K562 (cell line): ENCODE measurements around the gene KAZN. TPM values are rescaled to one million over a fixed set of nuclear protein-coding genes. Genes with fewer than 3 reads are reported as not detected.

Experiments used
- HSF4 ChIP-seq: fragments of 250-450 bp; sonication (Bioruptor Pico); IDR thresholded peaks from 2 replicates; pipeline ENCODE4 v2.1.2; 2022; ENCODE audit warnings: mild to moderate bottlenecking, moderate library complexity, borderline replicate concordance
- NCOA6 ChIP-seq: fragments of 450-650 bp; IDR thresholded peaks from 2 replicates; pipeline ENCODE4 v1.6.1; 2017; ENCODE audit warnings: mild to moderate bottlenecking
- polyA plus RNA-seq, 8 experiments: library from polyadenylated mRNA; depleted of rRNA in 4 of 8; stranded (reverse) in 5 of 8; unstranded in 3 of 8; fragments of >200 nt; fragmentation: Nextera tagmentation in 2 of 8; fragmentation: Illumina TruSeq in 1 of 8; extraction: Ambion mirVana in 2 of 8; extraction: Trizol in 1 of 8; gene quantifications; 2 replicates each; pipeline versions ENCODE4 v1.2.1 to v1.2.3, GENCODE V29; 2011 to 2014; ENCODE audit warnings: inconsistent platforms in 1 of 8, missing spikeins in 1 of 8
- total RNA-seq, 7 experiments: library from RNA; depleted of rRNA in 6 of 7; stranded (reverse); fragments of >200 nt in 6 of 7; fragmentation: Illumina TruSeq in 2 of 7; extraction: Trizol in 2 of 7; gene quantifications; 2 replicates each; pipeline versions ENCODE4 v1.2.1 to v1.2.3, GENCODE V29; 2011 to 2021; ENCODE audit warnings: low replicate concordance in 1 of 7
- TF ChIP-seq, protein P1 (sequence below): fragments of 250-450 bp; sonication (Bioruptor Pico); IDR thresholded peaks from 2 replicates; pipeline ENCODE4 v1.8.0; 2021; ENCODE audit warnings: borderline replicate concordance, mild to moderate bottlenecking, moderate library complexity; ENCODE audit not compliant: poor library complexity, severe bottlenecking
- TF ChIP-seq, protein P2 (sequence below): fragments of 450-650 bp; formaldehyde crosslinking; IDR thresholded peaks from 2 replicates; pipeline ENCODE4 v1.4.0; 2022; ENCODE audit warnings: missing genetic modification characterization
- TF ChIP-seq, protein P3 (sequence below): fragments of 450-650 bp; IDR thresholded peaks from 2 replicates; pipeline ENCODE4 v1.6.1; 2016; ENCODE audit warnings: mild to moderate bottlenecking, moderate library complexity
- TF ChIP-seq, protein P4 (sequence below): IDR thresholded peaks from 2 replicates; pipeline ENCODE4 v1.6.1; 2011; ENCODE audit warnings: borderline replicate concordance, low read depth, mild to moderate bottlenecking, moderate library complexity, low read length; ENCODE audit not compliant: insufficient read depth, poor library complexity, severe bottlenecking

The KAZN gene
- total and polyA plus RNA-seq, 9 of the 15 experiments (the other 6 are each of a cell fraction or from before 2014, with no cell fraction given): 2.1 to 21.6 (median 5.4) TPM

DNA sequence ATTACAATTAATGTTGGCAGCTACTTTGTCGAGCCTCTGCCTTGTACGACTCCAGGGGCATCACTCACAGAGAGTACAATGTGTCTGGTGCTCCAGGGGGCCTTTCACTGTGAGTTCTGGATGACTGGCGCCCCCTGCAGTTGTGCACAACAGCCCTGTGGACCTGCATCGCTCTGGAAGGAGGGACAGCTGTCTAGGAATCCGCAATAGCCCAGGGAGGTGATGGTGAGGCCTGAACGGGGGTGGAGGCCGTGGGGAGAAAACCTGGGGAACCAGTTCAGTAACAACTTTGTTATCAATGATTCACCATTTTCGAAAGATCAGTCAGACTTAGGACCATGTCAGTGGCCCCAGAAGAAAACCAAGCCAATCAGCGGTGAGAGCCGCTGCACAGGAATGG lies 189.1 kb downstream of the KAZN start (continued):
- TF ChIP-seq, protein P1, sequence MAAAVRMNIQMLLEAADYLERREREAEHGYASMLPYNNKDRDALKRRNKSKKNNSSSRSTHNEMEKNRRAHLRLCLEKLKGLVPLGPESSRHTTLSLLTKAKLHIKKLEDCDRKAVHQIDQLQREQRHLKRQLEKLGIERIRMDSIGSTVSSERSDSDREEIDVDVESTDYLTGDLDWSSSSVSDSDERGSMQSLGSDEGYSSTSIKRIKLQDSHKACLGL: no peak
- TF ChIP-seq, protein P2, sequence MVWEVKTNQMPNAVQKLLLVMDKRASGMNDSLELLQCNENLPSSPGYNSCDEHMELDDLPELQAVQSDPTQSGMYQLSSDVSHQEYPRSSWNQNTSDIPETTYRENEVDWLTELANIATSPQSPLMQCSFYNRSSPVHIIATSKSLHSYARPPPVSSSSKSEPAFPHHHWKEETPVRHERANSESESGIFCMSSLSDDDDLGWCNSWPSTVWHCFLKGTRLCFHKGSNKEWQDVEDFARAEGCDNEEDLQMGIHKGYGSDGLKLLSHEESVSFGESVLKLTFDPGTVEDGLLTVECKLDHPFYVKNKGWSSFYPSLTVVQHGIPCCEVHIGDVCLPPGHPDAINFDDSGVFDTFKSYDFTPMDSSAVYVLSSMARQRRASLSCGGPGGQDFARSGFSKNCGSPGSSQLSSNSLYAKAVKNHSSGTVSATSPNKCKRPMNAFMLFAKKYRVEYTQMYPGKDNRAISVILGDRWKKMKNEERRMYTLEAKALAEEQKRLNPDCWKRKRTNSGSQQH (CRISPR knock-in tag): no peak
- TF ChIP-seq, protein P3, sequence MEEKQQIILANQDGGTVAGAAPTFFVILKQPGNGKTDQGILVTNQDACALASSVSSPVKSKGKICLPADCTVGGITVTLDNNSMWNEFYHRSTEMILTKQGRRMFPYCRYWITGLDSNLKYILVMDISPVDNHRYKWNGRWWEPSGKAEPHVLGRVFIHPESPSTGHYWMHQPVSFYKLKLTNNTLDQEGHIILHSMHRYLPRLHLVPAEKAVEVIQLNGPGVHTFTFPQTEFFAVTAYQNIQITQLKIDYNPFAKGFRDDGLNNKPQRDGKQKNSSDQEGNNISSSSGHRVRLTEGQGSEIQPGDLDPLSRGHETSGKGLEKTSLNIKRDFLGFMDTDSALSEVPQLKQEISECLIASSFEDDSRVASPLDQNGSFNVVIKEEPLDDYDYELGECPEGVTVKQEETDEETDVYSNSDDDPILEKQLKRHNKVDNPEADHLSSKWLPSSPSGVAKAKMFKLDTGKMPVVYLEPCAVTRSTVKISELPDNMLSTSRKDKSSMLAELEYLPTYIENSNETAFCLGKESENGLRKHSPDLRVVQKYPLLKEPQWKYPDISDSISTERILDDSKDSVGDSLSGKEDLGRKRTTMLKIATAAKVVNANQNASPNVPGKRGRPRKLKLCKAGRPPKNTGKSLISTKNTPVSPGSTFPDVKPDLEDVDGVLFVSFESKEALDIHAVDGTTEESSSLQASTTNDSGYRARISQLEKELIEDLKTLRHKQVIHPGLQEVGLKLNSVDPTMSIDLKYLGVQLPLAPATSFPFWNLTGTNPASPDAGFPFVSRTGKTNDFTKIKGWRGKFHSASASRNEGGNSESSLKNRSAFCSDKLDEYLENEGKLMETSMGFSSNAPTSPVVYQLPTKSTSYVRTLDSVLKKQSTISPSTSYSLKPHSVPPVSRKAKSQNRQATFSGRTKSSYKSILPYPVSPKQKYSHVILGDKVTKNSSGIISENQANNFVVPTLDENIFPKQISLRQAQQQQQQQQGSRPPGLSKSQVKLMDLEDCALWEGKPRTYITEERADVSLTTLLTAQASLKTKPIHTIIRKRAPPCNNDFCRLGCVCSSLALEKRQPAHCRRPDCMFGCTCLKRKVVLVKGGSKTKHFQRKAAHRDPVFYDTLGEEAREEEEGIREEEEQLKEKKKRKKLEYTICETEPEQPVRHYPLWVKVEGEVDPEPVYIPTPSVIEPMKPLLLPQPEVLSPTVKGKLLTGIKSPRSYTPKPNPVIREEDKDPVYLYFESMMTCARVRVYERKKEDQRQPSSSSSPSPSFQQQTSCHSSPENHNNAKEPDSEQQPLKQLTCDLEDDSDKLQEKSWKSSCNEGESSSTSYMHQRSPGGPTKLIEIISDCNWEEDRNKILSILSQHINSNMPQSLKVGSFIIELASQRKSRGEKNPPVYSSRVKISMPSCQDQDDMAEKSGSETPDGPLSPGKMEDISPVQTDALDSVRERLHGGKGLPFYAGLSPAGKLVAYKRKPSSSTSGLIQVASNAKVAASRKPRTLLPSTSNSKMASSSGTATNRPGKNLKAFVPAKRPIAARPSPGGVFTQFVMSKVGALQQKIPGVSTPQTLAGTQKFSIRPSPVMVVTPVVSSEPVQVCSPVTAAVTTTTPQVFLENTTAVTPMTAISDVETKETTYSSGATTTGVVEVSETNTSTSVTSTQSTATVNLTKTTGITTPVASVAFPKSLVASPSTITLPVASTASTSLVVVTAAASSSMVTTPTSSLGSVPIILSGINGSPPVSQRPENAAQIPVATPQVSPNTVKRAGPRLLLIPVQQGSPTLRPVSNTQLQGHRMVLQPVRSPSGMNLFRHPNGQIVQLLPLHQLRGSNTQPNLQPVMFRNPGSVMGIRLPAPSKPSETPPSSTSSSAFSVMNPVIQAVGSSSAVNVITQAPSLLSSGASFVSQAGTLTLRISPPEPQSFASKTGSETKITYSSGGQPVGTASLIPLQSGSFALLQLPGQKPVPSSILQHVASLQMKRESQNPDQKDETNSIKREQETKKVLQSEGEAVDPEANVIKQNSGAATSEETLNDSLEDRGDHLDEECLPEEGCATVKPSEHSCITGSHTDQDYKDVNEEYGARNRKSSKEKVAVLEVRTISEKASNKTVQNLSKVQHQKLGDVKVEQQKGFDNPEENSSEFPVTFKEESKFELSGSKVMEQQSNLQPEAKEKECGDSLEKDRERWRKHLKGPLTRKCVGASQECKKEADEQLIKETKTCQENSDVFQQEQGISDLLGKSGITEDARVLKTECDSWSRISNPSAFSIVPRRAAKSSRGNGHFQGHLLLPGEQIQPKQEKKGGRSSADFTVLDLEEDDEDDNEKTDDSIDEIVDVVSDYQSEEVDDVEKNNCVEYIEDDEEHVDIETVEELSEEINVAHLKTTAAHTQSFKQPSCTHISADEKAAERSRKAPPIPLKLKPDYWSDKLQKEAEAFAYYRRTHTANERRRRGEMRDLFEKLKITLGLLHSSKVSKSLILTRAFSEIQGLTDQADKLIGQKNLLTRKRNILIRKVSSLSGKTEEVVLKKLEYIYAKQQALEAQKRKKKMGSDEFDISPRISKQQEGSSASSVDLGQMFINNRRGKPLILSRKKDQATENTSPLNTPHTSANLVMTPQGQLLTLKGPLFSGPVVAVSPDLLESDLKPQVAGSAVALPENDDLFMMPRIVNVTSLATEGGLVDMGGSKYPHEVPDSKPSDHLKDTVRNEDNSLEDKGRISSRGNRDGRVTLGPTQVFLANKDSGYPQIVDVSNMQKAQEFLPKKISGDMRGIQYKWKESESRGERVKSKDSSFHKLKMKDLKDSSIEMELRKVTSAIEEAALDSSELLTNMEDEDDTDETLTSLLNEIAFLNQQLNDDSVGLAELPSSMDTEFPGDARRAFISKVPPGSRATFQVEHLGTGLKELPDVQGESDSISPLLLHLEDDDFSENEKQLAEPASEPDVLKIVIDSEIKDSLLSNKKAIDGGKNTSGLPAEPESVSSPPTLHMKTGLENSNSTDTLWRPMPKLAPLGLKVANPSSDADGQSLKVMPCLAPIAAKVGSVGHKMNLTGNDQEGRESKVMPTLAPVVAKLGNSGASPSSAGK: no peak
- TF ChIP-seq, protein P4, sequence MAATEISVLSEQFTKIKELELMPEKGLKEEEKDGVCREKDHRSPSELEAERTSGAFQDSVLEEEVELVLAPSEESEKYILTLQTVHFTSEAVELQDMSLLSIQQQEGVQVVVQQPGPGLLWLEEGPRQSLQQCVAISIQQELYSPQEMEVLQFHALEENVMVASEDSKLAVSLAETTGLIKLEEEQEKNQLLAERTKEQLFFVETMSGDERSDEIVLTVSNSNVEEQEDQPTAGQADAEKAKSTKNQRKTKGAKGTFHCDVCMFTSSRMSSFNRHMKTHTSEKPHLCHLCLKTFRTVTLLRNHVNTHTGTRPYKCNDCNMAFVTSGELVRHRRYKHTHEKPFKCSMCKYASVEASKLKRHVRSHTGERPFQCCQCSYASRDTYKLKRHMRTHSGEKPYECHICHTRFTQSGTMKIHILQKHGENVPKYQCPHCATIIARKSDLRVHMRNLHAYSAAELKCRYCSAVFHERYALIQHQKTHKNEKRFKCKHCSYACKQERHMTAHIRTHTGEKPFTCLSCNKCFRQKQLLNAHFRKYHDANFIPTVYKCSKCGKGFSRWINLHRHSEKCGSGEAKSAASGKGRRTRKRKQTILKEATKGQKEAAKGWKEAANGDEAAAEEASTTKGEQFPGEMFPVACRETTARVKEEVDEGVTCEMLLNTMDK: peak; percentile 61
- TF ChIP-seq NCOA6 (no peak), HSF4 (CRISPR knock-in tag) (no peak)
- TF ChIP-seq, all 486 proteins: peak for 3
